ENCODE results near the gene SND1. TPM values are rescaled to one million over a fixed set of nuclear protein-coding genes. Genes with fewer than 3 reads are reported as not detected.
"Not testable (repeated sequence)": the region's sequence is repeated elsewhere in the genome, so short reads cannot be mapped to it uniquely, and the experiment has no call there.

SND1 gene
- total RNA-seq, 1 donor from 2014 or later: 232 TPM

DNA sequence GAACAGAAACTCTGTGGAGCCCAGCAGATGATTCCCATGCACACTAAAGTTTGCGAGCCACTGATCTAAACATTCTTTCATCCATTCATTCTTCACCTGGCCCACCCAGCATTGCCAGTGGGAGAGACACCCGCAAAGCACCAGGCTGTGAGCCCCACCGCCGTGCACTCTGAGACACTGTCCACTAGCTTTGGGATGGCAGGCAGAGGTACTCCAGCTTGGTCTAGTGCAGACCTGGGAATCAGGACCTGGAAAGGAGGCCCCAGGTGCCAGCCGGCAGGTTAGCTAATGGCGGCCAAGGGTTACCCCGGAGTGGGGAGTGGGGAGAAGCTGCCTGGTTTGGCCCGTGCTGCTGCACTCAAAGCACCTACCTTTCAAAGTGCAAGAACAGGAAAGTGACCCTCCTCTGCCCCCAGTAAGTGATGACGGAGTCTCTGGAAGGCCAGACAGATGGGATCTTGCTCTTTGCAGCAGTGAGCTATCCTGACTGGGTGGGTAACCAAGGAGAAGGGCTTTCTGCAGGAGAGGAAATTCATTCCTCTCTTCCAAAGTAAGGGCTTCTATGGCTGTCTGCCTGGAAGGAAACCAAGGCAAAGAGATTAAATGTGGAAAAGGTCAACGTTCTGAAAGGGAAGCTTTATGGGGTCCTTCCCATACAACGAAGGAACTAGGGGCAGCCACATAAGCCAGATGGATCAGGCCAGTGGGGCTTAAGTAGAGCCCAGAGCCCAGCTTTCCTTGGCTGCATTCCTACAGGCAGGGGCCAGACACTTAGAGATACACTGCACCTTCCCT, 453.4 kb downstream of the SND1 start:
- H3K27me3 ChIP-seq (ENCODE audit: control insufficient read depth, insufficient read depth, low read length): peaks cover 15% of the 10 kb centered on the region
- H3K4me3 ChIP-seq (ENCODE audit: low read depth, low read length): no peak overlapping the region
- TF ChIP-seq, protein P1, sequence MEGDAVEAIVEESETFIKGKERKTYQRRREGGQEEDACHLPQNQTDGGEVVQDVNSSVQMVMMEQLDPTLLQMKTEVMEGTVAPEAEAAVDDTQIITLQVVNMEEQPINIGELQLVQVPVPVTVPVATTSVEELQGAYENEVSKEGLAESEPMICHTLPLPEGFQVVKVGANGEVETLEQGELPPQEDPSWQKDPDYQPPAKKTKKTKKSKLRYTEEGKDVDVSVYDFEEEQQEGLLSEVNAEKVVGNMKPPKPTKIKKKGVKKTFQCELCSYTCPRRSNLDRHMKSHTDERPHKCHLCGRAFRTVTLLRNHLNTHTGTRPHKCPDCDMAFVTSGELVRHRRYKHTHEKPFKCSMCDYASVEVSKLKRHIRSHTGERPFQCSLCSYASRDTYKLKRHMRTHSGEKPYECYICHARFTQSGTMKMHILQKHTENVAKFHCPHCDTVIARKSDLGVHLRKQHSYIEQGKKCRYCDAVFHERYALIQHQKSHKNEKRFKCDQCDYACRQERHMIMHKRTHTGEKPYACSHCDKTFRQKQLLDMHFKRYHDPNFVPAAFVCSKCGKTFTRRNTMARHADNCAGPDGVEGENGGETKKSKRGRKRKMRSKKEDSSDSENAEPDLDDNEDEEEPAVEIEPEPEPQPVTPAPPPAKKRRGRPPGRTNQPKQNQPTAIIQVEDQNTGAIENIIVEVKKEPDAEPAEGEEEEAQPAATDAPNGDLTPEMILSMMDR (IDR thresholded peaks at IDR 0.05; ENCODE audit: insufficient read depth, low read length, severe bottlenecking): no peak
- DNase-seq (ENCODE audit: low read depth) (no peak), FAIRE-seq (no peak)
- no peaks in the 10 kb centered on the region for H3K36me3 ChIP-seq (ENCODE audit: control insufficient read depth, insufficient read depth, low read length)

GRCh38 chr7:128106821-128107220, 454.8 kb downstream of the SND1 start:
- DNase-seq (ENCODE audit: low read depth) (no peak), FAIRE-seq (no peak)
- Histone ChIP-seq H3K4me3 (ENCODE audit: low read depth, low read length) (no peak overlapping the region), H3K36me3 (ENCODE audit: control insufficient read depth, insufficient read depth, low read length) (no peaks in the 10 kb centered on the region), H3K27me3 (ENCODE audit: control insufficient read depth, insufficient read depth, low read length) (peaks cover 15% of the 10 kb centered on the region)
- TF ChIP-seq, protein P1 (IDR thresholded peaks at IDR 0.05; ENCODE audit: insufficient read depth, low read length, severe bottlenecking): no peak

DNA sequence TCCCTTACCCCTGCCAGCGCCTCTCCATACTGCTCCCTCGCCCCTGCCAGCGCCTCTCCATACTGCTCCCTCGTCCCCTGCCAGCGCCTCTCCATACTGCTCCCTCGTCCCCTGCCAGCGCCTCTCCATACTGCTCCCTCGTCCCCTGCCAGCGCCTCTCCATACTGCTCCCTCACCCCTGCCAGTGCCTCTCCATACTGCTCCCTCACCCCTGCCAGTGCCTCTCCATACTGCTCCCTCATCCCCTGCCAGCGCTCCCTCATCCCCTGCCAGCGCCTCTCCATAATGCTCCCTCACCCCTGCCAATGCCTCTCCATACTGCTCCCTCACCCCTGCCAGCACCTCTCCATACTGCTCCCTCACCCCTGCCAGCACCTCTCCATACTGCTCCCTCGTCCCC, 455.5 kb downstream of the SND1 start:
- not testable (repeated sequence) for DNase-seq (ENCODE audit: low read depth); H3K36me3 ChIP-seq (ENCODE audit: control insufficient read depth, insufficient read depth, low read length); FAIRE-seq; H3K4me3 ChIP-seq (ENCODE audit: low read depth, low read length)
- H3K27me3 ChIP-seq (ENCODE audit: control insufficient read depth, insufficient read depth, low read length): peaks cover 15% of the 10 kb centered on the region

DNA sequence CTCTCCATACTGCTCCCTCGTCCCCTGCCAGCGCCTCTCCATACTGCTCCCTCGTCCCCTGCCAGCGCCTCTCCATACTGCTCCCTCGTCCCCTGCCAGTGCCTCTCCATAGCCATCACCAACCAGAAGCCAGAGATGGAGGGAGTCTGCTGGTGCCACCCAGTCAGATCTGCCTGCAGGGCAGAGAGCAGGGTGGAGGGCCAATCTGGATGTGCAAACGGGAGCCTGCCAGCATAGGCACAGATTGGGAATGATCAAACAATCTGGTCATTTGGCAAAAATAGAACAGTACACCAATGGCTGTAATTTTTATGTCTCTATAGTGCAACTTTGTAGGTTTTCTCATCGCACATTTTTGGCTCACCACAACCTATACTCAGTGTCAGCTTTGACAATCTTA, 456.1 kb downstream of the SND1 start:
- Histone ChIP-seq H3K27me3 (ENCODE audit: control insufficient read depth, insufficient read depth, low read length) (peaks cover 15% of the 10 kb centered on the region), H3K36me3 (ENCODE audit: control insufficient read depth, insufficient read depth, low read length) (no peaks in the 10 kb centered on the region), H3K4me3 (ENCODE audit: low read depth, low read length) (no peak overlapping the region)
- TF ChIP-seq, protein P1 (IDR thresholded peaks at IDR 0.05; ENCODE audit: insufficient read depth, low read length, severe bottlenecking): no peak
- FAIRE-seq (no peak), DNase-seq (ENCODE audit: low read depth) (no peak)

- no peaks in the 10 kb centered on the region for H3K36me3 ChIP-seq (ENCODE audit: control insufficient read depth, insufficient read depth, low read length)
- no peak for FAIRE-seq
- peaks cover 12% of the 10 kb centered on the region for H3K27me3 ChIP-seq (ENCODE audit: control insufficient read depth, insufficient read depth, low read length)
- TF ChIP-seq, protein P1 (IDR thresholded peaks at IDR 0.05; ENCODE audit: insufficient read depth, low read length, severe bottlenecking): no peak
- H3K4me3 ChIP-seq (ENCODE audit: low read depth, low read length): no peak overlapping the region
- no peak for DNase-seq (ENCODE audit: low read depth)
Measured at GRCh38 chr7:128108641-128109423, 456.8 kb downstream of the SND1 start.

DNA sequence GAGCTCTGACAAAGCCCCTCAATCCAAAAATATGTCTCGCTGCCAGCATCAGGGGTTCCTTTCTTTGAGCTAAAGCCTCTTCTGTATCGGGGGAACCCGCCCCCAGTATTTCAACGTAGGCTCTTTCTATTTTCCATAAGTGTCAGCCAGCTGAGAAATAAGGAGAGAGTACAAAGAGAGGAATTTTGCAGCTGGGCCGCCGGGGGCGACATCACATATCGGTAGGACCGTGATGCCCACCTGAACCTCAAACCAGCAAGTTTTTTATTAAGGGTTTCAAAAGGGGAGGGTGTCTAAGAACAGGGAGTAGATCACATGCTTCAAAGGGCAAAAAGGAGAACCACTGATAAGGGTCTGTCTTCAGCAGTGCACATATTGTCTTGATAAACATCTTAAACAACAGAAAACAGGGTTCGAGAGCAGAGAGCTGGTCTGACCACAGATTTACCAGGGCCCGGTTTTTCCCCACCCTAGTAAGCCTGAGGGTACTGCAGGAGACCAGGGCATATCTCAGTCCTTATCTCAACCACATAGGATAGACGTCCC, 457.5 kb downstream of the SND1 start:
- not testable (repeated sequence) for H3K4me3 ChIP-seq (ENCODE audit: low read depth, low read length); FAIRE-seq; H3K27me3 ChIP-seq (ENCODE audit: control insufficient read depth, insufficient read depth, low read length); DNase-seq (ENCODE audit: low read depth); H3K36me3 ChIP-seq (ENCODE audit: control insufficient read depth, insufficient read depth, low read length)

All from bronchial epithelial cell (primary cell).